SK-N-SH treated with all-trans-retinoic acid at 6 μM for 48 hours (cell line): ENCODE data around the gene PRPF31.

Experiments
- CSDC2 ChIP-seq: fragments of 250-450 bp; sonication (Bioruptor Pico); IDR thresholded peaks from 2 replicates; pipeline ENCODE4 v1.5.0; 2020; ENCODE audit warnings: mild to moderate bottlenecking, moderate library complexity
- CSRNP3 ChIP-seq: fragments of 250-450 bp; sonication (Bioruptor Pico); IDR thresholded peaks from 2 replicates; pipeline ENCODE4 v1.5.1; 2021; ENCODE audit warnings: mild to moderate bottlenecking, moderate library complexity
- ESRRG ChIP-seq: fragments of 250-450 bp; sonication (Bioruptor Pico); IDR thresholded peaks from 2 replicates; pipeline ENCODE4 v1.6.1; 2021; ENCODE audit warnings: mild to moderate bottlenecking
- PATZ1 ChIP-seq: fragments of 250-450 bp; sonication (Bioruptor Pico); IDR thresholded peaks from 2 replicates; pipeline ENCODE4 v1.8.0; 2020; ENCODE audit warnings: mild to moderate bottlenecking, moderate library complexity, borderline replicate concordance
- PPARA ChIP-seq: fragments of 250-450 bp; sonication (Bioruptor Pico); IDR thresholded peaks from 2 replicates; pipeline ENCODE4 v1.5.0; 2020; ENCODE audit warnings: mild to moderate bottlenecking, borderline replicate concordance
- RARB ChIP-seq: fragments of 250-450 bp; sonication (Bioruptor Pico); IDR thresholded peaks from 2 replicates; pipeline ENCODE4 v1.8.0; 2021; ENCODE audit warnings: mild to moderate bottlenecking, moderate library complexity
- TSHZ2 ChIP-seq: fragments of 250-450 bp; sonication (Bioruptor Pico); IDR thresholded peaks from 2 replicates; pipeline ENCODE4 v1.5.0; 2020; ENCODE audit warnings: mild to moderate bottlenecking, moderate library complexity
- ZC3H10 ChIP-seq: fragments of 250-450 bp; sonication (Bioruptor Pico); IDR thresholded peaks from 2 replicates; pipeline ENCODE4 v1.5.1; 2021; ENCODE audit warnings: mild to moderate bottlenecking, moderate library complexity
- ZFP3 ChIP-seq: fragments of 250-450 bp; sonication (Bioruptor Pico); IDR thresholded peaks from 2 replicates; pipeline ENCODE4 v1.5.0; 2020; ENCODE audit warnings: mild to moderate bottlenecking, moderate library complexity
- ZFP30 ChIP-seq: fragments of 450-650 bp; formaldehyde crosslinking; IDR thresholded peaks from 2 replicates; pipeline ENCODE4 v1.5.0; 2022; ENCODE audit warnings: mild to moderate bottlenecking, moderate library complexity
- ZNF8 ChIP-seq: fragments of 450-650 bp; formaldehyde crosslinking; IDR thresholded peaks from 2 replicates; pipeline ENCODE4 v1.5.0; 2020; ENCODE audit warnings: mild to moderate bottlenecking, moderate library complexity
- TF ChIP-seq, protein P1 (sequence below): fragments of 250-450 bp; sonication (Bioruptor Pico); IDR thresholded peaks from 2 replicates; pipeline ENCODE4 v1.5.1; 2020; ENCODE audit warnings: low read depth, mild to moderate bottlenecking, moderate library complexity

DNA sequence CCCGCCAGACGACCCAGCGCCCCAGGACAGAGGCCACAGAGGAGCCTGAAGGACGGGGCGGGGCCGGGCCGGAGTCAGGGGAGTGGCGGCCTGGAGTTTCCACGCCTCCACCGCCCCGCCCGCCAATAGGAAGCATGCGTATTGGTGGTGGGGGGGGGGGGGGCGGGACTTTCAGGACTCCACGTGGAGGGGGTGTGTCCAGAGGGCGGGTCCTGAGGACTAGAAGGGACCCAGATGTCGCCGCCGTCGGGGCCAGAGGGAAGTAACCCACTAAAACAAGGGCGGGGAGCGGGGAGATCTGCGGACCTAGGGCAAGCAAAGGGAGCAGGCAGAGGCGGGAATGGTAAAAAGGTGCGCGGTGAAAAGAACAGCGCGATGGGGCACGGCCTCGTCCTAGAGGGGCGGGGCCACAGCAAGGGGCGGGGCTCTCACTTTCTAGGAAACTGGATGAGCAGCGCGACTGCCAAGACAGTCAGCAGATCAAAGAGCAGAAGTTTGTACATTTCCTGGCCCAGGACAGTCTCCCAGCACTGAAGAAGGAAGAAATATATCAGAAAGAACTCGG is 46.8 kb downstream of the PRPF31 start:
- no peak for TF ChIP-seq ZC3H10 (CRISPR knock-in tag)
- no peak for TF ChIP-seq CSRNP3 (CRISPR knock-in tag)
- no peak for TF ChIP-seq ZFP3 (CRISPR knock-in tag)
- no peak for TF ChIP-seq CSDC2 (CRISPR knock-in tag)
- TF ChIP-seq TSHZ2 (CRISPR knock-in tag): no peak
- no peak for TF ChIP-seq PPARA (CRISPR knock-in tag)
- TF ChIP-seq PATZ1: no peak
- no peak for TF ChIP-seq RARB (CRISPR knock-in tag)
- TF ChIP-seq ZFP30 (CRISPR knock-in tag): no peak
- no peak for TF ChIP-seq ESRRG (CRISPR knock-in tag)
- TF ChIP-seq, protein P1, sequence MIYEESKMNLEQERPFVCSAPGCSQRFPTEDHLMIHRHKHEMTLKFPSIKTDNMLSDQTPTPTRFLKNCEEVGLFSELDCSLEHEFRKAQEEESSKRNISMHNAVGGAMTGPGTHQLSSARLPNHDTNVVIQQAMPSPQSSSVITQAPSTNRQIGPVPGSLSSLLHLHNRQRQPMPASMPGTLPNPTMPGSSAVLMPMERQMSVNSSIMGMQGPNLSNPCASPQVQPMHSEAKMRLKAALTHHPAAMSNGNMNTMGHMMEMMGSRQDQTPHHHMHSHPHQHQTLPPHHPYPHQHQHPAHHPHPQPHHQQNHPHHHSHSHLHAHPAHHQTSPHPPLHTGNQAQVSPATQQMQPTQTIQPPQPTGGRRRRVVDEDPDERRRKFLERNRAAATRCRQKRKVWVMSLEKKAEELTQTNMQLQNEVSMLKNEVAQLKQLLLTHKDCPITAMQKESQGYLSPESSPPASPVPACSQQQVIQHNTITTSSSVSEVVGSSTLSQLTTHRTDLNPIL: no peak
- TF ChIP-seq ZNF8 (CRISPR knock-in tag): no peak
